Muscle layer of colon (tissue), 2 donors: ENCODE measurements around the gene ENGASE.

Experiments
- H3K27ac ChIP-seq: one replicate; pipeline ENCODE4 v1.7.0; 2013; ENCODE audit warnings: low read depth, mild to moderate bottlenecking, low read length, moderate library complexity
- H3K27me3 ChIP-seq, 2 donors: one replicate each; pipeline ENCODE4 v1.7.0; 2013; ENCODE audit warnings: low read length in 2 of 2, mild to moderate bottlenecking in 2 of 2; ENCODE audit not compliant: insufficient read depth in 2 of 2, control insufficient read depth in 1 of 2
- H3K36me3 ChIP-seq: one replicate; pipeline ENCODE4 v1.7.0; 2013; ENCODE audit warnings: mild to moderate bottlenecking, low read length; ENCODE audit not compliant: insufficient read depth
- H3K4me1 ChIP-seq: one replicate; pipeline ENCODE4 v1.7.0; 2013; ENCODE audit warnings: mild to moderate bottlenecking, low read length; ENCODE audit not compliant: insufficient read depth
- H3K4me3 ChIP-seq, 2 donors: one replicate each; pipeline ENCODE4 v1.7.0; 2013; ENCODE audit warnings: low read length in 2 of 2, low read depth in 1 of 2, mild to moderate bottlenecking in 1 of 2, moderate library complexity in 1 of 2
- H3K9ac ChIP-seq: one replicate; pipeline ENCODE4 v1.7.0; 2013; ENCODE audit warnings: low read length
- H3K9me3 ChIP-seq: one replicate; pipeline ENCODE4 v1.7.0; 2013; ENCODE audit warnings: mild to moderate bottlenecking, low read length
- donor health status: abdominal sarcoma.
- donor health status: Adenocarcinoma of cecum.

ENGASE gene

DNA sequence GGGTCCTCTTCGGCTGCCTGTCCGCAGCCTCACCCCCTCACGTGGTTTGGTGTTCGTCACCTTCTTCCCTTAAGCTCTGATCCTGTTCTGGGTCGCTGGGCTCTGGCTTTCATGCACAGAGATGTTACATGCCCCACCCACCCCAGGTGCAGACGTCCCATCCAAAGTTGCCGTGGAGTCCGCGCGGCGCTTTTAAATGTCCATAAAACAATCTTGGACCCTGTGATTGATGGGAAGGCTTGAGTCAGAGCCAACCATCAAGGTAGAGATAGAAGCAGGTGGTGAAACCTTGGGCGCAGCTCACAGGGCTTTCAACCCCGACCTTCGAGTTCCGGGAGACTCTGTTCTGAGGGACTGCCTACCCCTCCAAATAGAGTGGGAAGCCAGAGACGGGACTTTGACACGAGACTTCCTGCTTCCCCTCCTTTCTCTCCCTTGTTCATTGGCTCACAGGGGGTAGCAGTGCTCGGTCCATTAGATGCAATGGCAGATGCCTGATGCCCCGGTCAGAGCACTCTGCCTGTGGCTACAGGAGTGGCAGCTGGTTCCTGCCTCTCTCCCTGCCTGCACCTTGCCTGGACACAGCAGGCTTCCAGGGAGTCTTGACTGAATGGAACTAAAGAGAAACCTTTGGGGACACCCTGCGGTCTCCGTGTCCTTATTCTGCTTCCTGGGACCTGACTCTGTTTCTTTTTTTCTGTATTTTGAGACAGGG lies 4.0 kb downstream of the ENGASE start:
- no peak overlapping the region for H3K27ac ChIP-seq
- peaks cover 11% of the 10 kb centered on the region for H3K4me1 ChIP-seq
- H3K36me3 ChIP-seq, result peaks cover 32% of the 10 kb centered on the region
- no peak overlapping the region for H3K4me3 ChIP-seq
- no peak overlapping the region for H3K9ac ChIP-seq
- no peaks in the 10 kb centered on the region for H3K27me3 ChIP-seq
- no peaks in the 10 kb centered on the region for H3K9me3 ChIP-seq

DNA sequence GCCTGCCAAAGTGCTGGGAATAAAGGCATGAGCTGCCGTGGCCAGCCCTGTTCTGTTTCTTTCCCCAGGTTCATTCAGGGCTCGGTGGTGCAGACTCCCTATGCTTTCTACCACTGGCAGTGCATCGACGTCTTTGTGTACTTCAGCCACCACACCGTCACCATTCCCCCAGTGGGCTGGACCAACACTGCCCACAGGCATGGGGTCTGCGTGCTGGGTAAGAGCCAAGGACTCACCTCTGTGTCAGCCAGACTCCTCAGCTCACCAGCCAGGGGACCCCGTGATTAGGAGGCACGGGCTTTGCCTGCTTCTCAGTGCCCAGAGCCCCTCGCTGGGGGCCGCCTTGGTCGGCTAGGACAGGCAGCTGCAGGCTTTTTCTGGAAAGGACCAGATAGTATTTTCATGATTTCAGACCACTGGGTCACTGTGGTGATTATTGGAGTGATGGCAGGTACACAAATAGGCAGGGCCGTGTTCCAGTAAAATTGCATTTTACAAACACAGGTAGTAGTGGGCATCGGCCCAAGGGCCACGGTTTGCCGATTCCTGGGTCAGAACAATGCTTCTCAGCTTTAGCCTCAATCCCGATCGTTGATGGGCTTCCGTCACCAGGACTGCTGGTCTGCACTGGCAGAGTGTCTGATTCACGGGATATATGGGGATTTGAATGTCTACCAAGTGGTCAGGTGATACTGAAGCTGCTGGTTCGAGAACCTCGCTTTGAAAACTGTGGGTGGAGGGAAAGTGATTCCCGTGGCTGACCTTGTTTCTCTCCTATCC lies 5.0 kb downstream of the ENGASE start:
- peaks cover 42% of the 10 kb centered on the region for H3K36me3 ChIP-seq
- H3K4me3 ChIP-seq, result no peak overlapping the region
- peaks cover 11% of the 10 kb centered on the region for H3K4me1 ChIP-seq
- no peak overlapping the region for H3K9ac ChIP-seq
- H3K27ac ChIP-seq, result no peak overlapping the region
- no peaks in the 10 kb centered on the region for H3K9me3 ChIP-seq
- no peaks in the 10 kb centered on the region for H3K27me3 ChIP-seq

DNA sequence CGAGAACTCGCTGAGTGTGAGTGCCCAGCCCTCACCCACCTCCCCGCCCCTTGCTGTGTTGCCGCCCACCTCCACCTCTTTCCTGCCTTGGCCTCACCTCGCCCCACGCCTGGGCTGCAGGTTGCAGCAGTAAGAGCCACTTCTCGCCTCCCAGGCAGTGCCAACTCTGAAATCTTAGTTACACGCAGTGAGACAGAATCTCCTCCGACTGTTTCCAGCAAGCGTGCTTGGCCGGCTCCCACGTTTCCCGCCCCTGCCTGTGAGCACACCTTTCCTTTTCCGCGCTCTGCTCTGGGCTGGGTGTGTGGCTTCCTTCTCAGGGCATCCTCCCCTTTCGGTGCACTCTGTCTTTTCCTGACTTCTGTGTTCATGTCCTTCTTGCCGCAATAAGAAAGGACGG lies 5.7 kb downstream of the ENGASE start:
- Histone ChIP-seq H3K4me1 (peaks cover 10% of the 10 kb centered on the region), H3K27me3 (no peaks in the 10 kb centered on the region), H3K27ac (no peak overlapping the region), H3K36me3 (peaks cover 42% of the 10 kb centered on the region), H3K4me3 (no peak overlapping the region), H3K9ac (no peak overlapping the region), H3K9me3 (no peaks in the 10 kb centered on the region)

DNA sequence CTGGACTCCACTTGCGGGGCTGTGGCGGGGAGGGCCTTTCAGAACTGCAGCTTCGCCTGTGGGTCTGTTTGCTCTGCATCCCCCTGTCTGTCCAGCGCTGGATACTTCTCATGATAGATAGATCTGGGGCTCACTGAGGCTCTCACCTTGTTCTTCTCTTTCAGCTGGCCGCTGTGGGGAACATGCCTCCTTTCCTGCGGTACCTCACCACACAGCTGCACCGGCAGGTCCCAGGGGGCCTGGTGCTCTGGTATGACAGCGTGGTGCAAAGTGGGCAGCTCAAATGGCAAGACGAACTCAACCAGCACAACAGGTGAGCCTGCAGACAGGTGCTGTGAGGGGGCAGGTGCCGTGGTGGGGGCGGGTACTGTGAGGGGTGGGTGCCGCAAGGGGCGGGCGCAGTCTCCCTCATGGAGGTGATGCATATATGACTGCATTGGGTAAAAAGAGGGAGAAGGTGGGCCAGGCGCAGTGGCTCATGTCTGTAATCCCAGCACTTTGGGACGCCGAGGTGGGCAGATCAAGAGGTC lies 6.2 kb downstream of the ENGASE start:
- Histone ChIP-seq H3K9ac (no peak overlapping the region), H3K4me3 (no peak overlapping the region), H3K27me3 (no peaks in the 10 kb centered on the region), H3K36me3 (peaks cover 42% of the 10 kb centered on the region), H3K27ac (no peak overlapping the region), H3K4me1 (peaks cover 6% of the 10 kb centered on the region), H3K9me3 (no peaks in the 10 kb centered on the region)

DNA sequence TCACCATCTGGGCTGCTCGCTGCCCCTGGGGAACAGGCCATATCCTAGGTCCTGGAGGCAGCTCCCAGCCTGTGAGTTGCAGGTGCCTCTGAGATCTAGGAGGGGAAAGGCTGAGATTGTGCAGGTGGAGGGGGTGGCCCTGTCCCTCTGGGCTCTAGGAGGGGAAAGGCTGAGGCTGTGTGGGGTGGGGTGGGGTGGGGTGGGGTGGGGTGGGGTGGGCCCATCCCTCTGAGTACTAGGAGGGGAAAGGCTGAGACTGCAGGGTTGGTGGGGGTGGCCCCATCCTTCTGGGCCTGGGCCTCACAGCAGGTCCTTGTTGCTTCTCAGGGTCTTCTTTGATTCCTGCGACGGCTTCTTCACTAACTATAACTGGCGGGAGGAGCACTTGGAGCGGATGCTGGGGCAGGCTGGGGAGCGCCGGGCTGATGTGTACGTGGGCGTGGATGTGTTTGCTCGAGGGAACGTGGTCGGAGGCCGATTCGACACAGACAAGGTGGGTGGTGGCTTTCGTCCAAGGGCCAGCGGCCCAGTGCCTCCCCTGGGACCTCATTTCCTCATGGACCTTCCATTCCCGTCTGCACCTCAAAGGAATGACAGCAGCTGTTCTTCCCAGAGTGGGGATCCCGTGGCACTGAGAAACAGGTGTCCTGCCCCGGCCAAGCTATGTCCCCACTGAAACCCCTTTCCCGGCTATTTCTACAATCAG lies 7.1 kb downstream of the ENGASE start:
- Histone ChIP-seq H3K4me3 (no peak overlapping the region), H3K4me1 (no peaks in the 10 kb centered on the region), H3K27me3 (no peaks in the 10 kb centered on the region), H3K27ac (no peak overlapping the region), H3K9ac (no peak overlapping the region), H3K36me3 (peaks cover 42% of the 10 kb centered on the region), H3K9me3 (no peaks in the 10 kb centered on the region)

DNA sequence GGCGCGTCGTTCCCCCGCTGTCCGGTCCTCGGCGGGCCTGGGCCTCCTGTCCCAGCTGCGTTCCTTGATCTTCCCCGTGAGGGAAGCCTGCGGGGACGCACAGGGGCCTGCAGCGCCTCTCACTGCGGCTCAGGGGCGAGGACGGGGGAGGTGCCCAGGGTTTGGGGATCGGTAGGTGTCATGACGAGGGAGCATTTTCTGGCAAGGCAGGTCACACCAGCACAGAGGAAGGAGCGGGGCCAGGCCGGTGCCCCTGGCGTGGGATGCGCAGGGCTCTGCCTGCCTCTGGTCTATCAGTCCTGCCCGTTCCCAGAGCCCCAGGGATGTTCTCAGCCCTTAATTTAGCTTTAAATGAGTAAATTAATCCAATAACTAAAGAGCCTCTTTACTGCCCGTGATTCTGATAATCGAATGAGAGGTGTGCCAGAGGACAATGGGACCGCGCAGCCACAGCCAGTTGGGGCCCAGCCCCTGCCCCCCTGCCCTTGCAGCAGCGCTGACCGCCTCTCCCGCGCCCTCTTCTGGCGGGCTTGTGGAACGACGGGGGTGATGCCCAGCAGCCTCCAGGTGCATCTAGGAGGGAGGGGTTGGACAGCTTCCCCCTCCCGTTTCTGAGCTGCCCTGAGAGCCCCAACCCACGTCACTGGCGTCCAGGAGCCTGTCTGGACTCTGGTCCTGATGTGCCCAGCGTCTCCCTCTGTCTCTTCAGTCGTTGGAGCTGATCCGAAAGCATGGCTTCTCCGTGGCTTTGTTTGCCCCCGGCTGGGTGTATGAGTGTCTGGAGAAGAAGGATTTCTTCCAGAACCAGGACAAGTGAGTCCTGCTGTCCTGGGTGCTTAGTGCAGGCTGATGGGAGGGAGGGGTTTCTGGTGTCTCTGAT lies 7.9 kb downstream of the ENGASE start:
- H3K4me3 ChIP-seq, result no peak overlapping the region
- H3K27ac ChIP-seq, result no peak overlapping the region
- no peak overlapping the region for H3K9ac ChIP-seq
- no peaks in the 10 kb centered on the region for H3K4me1 ChIP-seq
- H3K27me3 ChIP-seq, result no peaks in the 10 kb centered on the region
- H3K36me3 ChIP-seq, result peaks cover 42% of the 10 kb centered on the region
- no peaks in the 10 kb centered on the region for H3K9me3 ChIP-seq

DNA sequence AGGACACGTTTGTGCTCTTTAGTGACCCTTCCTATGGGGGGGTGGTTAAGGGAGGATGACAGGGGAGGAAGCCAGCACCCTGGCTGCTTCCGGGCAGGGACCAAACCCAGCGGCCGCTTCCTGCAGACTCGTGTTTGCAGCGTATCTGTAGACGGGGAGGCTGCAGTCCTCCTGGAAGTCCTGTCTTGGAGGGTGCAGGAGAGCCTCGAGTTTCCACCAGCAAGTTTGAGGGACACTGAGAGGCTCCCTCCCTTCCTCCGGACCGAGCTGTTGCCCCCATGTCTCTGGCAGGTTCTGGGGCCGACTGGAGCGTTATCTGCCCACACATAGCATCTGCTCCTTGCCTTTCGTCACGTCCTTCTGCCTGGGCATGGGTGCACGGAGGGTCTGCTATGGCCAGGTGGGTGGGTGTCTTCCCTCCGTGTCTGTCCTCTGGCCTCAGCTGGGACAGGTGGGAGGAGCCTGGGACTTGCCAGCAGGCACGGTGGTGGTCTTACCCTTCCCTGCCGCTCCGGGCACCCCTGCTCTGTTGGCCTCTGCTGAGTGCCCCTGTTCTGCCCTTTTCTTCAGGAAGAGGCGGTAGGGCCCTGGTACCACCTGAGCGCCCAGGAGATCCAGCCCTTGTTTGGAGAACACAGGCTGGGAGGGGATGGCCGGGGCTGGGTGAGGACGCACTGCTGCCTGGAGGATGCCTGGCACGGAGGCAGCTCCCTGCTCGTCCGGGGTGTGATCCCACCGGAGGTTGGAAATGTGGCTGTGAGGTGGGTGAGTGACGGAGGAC lies 8.8 kb downstream of the ENGASE start:
- Histone ChIP-seq H3K9me3 (no peaks in the 10 kb centered on the region), H3K27ac (no peak overlapping the region), H3K9ac (no peak overlapping the region), H3K4me1 (no peaks in the 10 kb centered on the region), H3K27me3 (no peaks in the 10 kb centered on the region), H3K4me3 (no peak overlapping the region), H3K36me3 (peaks cover 40% of the 10 kb centered on the region)

DNA sequence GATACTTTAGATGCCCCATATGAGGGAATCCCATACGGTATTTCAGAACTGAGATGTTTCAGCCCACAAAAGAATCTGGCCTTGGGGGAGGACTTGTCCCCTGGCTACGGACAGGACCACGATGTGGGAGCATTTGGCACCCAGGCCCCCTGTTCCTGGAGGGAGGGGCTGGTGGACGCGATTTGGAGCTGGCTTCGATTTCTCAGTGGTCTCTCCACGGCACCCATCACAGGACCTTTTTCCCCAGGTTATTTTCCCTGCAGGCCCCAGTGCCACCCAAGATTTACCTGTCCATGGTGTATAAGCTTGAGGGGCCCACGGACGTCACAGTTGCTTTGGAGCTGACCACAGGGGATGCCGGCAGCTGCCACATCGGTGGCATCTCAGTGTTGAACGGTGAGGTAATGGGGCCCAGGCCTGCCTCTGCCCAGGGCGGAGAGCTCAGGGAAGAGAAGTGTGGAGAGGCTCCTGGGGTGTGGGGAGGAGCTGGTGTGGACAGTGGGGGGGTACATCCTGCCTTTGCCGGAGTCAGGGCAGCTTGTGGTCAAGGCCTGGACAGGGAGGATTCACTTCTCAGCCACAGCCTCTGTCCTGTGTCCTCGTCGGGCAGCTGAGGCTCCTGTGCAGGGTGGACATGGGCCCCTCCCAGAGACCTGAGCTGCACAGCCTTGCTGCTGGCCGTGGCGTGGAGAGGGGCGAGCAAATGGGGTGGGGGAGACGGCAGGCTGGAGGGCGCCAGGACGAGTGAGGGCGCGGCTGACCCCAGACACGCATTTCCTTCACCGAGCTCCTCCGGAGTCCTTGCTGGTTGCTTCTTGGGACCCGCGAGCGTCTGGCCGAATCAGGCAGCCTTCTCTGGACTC lies 9.9 kb downstream of the ENGASE start:
- Histone ChIP-seq H3K9me3 (no peaks in the 10 kb centered on the region), H3K27me3 (no peaks in the 10 kb centered on the region), H3K4me3 (no peak overlapping the region), H3K36me3 (peaks cover 30% of the 10 kb centered on the region), H3K4me1 (no peaks in the 10 kb centered on the region), H3K27ac (no peak overlapping the region), H3K9ac (no peak overlapping the region)

DNA sequence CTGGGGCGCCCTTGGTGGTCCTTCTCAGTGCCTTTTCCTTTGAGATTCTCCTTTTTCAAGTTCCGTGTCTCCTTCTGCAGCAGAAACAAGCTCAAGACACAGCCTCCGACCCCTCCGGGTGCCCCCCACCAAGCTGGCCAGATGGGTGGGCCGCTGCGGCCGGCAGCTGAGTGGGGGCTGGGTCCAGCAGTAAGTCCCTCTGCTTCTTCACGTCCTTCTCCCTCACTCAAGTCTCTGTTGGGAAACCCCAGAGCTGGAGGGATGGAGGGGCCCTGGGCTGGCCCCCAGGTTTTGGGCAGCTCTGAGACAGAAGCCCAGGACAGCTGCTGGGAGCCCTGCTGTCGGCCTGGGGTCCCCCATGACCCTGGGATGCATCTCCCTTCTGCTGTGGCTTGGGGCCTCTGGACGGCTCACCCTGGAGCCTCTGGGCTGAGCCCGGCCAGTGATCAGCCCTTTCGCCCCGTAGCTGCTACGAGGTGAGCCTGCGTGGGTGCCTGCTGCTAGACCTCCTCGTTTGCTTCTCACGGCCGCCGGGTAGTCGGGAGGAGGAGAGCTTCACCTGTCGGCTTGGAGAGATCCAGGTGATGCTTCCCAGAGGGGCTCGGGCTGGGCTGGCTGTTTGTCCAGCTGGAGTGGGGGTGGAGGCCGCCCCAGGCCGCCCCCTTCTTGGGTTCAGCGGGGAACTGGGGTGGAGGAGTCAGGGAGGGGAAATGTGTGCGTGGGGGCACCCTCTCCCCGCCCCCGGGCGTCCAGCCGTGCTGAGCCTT lies 10.7 kb downstream of the ENGASE start:
- no peaks in the 10 kb centered on the region for H3K9me3 ChIP-seq
- H3K4me1 ChIP-seq, result no peaks in the 10 kb centered on the region
- peaks cover 22% of the 10 kb centered on the region for H3K36me3 ChIP-seq
- no peak overlapping the region for H3K27ac ChIP-seq
- H3K4me3 ChIP-seq, result no peak overlapping the region
- H3K9ac ChIP-seq, result no peak overlapping the region
- H3K27me3 ChIP-seq, result no peaks in the 10 kb centered on the region
